Measurements from ENCODE around the gene ANKRD23.

Gene ANKRD23

GRCh38 chr2:96877042-96877451 lies 33.2 kb upstream of the ANKRD23 start:
- DNase-seq: no peak

DNA sequence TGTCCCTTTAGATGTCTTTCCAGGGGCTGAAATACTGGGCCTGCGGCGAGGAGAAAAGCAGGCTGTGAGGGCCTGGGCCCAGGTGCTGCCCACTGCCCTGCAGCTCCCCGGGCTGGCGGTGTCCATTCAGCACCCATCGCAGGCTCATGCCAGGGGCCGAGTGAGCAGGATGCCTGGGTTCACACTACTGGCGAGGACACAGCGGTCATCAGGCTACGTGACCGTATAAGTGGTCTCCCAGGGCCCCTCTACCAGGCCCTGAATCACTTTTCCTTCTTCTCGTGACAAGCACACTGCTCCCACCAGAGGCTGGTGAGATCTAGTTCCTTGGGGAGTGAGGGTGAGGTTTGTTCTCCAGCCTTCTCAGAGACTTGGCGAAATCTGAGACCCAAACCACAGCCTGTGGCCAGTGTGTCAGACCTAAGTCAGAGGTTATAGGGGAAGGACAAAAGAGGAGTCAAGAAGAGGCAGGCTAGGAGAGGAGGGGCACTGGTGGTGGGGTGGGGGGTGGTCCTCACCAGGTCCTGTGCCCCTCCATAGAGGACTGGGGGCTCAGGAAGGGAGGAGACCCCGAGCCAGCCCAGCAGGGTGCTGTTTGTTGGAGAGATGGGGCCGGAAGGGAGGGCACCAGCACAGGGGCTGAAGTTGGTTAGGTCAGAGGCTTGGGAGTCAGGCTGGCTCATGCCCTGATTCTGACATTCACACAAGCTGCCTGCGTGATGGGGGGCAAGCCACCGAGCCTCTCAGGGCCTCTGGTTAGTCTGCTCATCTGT lies 32.6 kb upstream of the ANKRD23 start:
- no peak for DNase-seq

DNA sequence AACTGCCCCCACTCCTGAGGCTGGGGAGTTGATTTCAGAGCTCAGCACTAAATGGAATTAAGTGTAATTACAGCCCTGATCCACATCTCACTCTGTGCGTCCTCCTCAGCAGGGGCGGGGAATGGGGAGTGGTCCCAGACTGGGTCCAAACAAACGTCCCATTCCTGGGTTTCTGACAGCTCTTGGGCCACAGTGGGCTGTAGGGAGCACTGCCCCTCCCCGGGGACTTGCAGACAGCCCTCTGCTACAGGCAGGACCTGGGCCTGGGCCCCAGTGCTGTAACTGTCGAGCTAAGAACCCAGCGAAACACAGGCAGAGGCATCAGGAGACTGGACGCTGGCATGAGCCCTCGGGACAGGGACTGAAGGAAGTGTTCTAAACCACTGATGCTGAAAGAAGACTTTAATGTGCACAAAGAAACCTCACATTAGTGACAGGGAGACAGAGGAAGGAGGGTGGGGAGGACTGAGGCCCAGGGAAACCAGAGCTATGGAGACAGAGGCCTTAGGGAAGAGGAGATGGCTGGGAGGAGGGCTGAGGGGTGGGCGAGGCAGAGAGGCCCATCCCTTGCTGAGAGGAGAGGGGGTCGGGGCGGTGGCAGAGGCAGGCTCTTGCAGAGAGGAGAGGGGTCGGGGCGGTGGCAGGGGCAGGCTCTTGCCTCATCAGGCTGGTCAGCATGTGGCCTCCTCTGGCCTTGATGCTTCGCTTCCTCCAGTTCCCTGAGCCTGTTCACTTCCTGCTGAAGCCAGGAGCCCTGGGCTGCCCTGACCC lies 31.9 kb upstream of the ANKRD23 start:
- no peak for DNase-seq

DNA sequence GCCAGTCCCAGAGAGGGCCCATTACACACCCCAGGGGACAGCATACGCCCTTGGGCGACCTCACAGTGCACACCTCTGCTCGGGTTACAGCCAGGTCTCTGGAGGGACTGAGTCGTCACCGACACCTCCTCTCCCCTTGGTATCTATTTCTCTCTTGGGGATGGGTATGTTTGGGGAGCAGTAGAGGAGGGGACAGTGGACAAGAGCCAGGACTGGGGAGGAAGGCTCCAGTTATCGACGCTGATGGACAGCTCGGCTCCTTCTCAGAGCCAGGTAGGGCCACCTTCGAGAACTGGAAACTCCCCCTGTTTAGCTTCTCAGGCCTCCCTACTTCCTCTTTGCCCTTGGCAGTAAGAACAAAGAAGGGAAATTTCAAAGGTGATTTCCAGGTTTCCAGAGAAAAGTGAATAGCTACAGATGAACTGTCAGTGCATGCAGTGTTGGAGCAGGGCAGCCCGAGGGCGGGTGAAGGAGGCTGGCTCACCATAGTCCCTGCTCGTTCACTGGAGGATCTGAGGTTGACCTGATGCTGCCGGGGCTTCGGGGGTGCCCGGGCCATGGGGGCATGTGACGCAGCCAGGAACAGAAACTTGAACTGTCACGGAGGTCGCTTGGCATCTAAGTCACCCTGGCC lies 30.5 kb upstream of the ANKRD23 start:
- no peak for DNase-seq

DNA sequence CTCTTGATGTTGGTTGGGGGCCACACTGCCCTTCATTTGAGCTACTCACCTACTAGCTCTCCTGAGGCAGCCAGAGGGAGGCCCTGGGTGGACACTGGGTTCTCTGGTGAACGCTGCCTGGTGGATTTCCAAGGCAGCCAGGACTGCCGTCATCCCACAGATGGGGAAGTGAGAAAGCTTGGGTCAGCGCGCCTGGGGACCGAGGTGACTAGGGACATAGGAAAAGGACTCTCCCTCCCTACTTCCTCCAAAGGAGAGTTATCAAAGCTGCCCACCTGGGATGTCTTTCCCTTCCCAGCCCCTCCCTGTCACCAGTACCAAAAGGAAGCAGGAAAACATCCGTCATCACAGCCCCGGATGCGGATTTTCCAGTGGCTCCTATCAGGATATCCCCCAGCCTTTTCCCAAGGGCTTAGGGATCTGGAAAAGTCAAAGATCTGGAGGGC lies 29.9 kb upstream of the ANKRD23 start:
- no peak for DNase-seq

DNA sequence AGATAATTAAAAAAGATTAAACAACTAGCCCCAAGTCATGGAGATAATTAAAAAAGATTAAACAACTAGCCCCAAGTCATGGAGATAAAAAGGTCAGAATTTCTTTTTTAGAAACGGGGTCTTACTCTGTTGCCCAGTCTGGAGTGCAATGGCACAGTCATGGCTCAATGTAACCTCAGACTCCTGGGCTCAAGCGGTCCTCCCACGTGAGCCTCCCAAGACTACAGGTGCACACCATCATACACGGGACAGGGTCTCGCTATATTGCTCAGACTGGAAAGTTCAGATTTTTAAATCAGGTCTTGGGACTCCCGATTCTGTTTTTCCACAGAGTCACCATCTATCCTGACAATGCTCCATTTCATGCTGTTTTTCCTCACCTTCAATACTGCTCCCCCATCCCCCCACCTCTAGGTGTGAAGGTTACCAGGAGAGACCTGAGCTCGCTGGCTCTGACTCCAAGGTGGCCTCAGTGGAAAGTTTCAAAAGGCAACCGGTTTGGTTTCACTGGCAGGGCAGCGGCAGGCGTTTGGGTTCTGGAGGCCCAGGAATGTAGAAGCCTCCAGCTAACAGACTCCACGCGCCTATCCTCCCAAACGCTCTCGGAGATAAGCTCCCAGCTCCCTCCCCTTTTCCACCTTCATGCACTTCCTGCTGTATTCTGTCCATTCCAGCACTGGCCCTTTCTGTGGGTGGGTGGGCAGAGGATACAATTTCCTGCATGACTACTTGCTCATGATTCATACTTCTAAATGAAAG lies 28.9 kb upstream of the ANKRD23 start:
- no peak for DNase-seq

- peak in 1 of 2 experiments; percentile 34 for DNase-seq
These were observed 26.9 kb upstream of the ANKRD23 start for GRCh38 chr2:96870626-96871255.

GRCh38 chr2:96869822-96870625 lies 26.2 kb upstream of the ANKRD23 start, which contains the start of gene SEMA4C:
Gene SEMA4C (minus strand): TSS chr2:96870080. CDS start chr2:96867886, 2,194 bp downstream.
- peak in 1 of 2 experiments; percentile 71 for DNase-seq

DNA sequence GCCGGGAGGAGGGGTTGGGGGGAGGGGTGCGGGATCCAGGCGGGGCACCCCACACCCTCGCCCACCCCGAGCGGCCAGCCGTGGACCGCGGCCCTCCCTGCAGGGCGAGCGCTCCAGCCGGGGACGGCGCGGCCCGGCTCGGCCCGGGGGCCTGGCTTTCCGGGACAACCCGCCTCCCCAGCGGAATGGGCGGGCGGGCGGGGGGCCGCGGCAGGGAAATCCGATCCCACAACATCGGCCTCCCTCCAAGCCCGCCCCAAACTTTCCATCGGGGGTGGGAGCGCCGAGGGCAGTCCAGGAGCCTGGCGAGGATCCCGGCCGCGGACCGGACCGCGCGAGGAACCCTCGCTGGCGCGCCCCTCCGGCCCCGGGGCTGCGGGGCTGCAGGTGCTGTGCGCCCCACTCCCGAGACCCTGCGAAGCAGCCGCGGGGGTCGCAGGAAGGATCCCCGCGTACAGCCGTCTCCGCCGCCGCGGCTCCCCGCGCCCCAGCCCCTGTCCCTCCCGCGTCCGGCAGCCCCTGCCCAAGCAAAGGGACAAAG lies 25.5 kb upstream of the ANKRD23 start:
- peak in 1 of 2 experiments; percentile 71 for DNase-seq

DNA sequence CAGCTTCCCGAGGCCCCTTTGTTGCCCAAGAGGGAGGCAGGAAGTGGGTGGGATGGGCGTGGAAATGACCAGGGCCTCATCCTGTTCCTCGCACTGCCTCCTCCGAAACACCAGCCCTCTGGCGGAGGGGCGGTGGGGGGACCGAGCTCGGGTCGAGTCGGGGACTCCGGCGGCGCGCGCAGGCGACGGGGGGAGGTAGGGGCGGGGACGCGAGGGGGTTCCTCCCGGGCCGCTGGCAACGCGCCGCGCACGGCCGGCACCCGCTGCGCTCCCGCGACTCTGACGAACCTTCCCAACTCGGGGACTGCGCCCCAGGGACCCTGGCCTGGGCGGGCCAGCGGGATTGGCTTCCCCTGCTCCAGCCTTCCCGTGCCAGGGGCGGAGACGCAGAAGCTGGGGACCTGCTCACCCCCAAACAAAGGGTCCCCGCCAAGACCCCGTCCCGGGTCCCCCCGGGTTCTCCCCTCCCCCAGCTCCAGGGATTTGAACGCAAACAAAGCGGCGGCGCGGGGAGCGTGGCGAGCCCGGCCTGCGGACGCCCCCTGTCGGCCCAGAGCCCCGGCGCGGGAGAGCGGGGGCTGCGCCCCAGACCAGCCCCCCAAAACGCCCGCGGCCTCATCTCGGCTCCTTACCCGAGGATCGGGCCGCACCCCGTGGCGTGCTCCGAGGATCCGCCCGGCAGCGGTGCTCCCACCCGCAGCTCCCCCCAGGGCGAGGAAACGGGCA lies 24.9 kb upstream of the ANKRD23 start:
- peak; percentile 43 to 89 for DNase-seq

GRCh38 chr2:96867756-96868554 lies 24.1 kb upstream of the ANKRD23 start:
- peak in 1 of 2 experiments; percentile 18 for DNase-seq

DNA sequence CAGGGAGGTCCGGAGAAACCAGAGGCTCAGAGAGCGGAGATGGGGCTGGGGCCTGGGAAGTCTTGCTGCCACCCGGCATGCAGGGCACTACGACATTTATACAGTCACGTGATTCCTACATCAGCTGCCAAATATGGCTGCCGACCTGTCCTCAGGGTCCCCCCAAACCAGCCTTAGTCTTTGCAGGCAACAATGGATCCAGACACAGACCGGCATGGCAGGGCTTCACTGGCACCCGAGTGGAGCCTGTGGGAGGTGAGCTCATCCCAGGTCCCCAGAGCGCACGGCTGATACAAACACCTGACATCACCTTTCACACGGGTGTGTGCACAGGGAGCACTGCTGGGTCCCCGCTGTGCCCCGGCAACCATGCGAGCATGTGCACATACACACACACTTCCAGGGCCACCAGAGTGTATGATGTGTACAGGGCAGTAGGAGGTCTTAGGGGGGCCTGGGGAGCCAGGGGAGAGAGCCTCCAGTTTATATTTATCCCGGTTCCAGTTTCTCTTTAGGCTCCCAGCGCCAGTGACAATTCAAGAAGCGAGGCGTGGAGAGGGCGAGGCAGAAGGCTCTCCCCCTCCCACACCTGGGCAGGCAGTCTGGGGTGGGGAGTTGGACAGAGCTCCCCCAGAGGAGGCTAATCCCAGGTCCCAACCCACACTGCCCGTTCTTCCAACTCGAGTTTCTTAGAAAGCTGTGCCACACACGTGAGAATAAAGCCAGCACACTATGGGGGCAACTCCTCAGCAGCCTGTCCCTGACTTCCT lies 23.4 kb upstream of the ANKRD23 start:
- DNase-seq: no peak

- DNase-seq: no peak
These were observed 22.8 kb upstream of the ANKRD23 start for GRCh38 chr2:96866586-96866985.

- no peak for DNase-seq
These were observed 22.3 kb upstream of the ANKRD23 start for GRCh38 chr2:96866149-96866548.

DNA sequence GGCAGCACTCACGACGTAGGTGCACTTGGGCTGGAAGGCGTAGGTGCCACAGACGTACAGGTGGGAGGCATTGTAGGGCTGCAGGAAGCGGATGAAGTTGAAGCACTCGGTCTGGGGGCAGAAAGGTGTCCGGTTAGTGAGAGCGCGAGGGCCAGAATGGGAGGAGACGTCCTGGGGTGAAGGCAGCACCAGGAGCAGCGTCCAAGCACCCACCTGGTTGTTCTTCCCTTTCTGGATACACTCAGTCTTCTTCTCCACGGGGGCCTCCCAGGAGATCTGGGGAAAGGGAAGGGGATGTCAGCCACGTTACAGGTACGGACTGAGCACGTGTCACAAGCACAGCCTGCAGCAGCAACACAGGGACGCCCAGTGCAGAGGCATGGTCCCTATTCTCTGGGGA lies 21.8 kb upstream of the ANKRD23 start:
- no peak for DNase-seq

DNA sequence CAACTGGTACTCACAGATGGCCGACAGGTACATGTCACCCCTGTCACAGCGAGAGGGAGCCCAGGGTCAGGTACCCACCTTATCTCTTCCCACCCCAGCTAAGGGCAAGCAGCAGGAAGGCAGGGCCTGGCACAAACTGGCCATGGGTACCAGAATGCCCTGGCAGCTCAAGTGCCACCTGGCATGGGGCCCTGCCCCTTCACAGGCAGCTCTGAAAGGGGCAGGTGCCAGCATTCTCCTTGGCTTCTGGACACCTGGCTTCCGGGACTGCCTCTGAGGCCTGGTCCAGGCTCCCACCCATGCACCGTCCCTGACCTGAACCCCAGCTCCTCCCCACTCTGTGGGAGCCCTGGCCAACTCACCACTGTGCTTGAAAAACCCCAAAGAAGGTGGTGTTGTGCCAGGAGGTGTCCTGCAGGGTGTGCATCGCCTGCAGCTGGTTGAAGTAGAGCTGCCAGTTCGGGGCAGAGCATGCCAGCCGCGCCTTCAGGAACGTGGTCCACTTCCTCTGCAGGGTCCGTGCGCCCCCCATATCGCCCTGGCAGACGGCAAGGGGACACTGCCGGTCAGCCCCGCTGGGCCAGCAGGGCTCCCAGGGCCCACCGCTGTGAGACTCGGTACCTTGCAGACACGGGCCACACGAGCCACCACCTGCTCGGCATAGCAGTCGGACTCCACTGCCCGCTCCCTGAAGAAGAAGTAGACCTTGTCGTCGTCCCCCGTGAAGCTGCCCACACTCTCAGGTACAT lies 20.7 kb upstream of the ANKRD23 start:
- DNase-seq: no peak

GRCh38 chr2:96863575-96864342 lies 19.9 kb upstream of the ANKRD23 start:
- no peak for DNase-seq

Measured in NCI-H526 (cell line).